ENCODE results near the gene CPNE9.

CPNE9 gene

DNA sequence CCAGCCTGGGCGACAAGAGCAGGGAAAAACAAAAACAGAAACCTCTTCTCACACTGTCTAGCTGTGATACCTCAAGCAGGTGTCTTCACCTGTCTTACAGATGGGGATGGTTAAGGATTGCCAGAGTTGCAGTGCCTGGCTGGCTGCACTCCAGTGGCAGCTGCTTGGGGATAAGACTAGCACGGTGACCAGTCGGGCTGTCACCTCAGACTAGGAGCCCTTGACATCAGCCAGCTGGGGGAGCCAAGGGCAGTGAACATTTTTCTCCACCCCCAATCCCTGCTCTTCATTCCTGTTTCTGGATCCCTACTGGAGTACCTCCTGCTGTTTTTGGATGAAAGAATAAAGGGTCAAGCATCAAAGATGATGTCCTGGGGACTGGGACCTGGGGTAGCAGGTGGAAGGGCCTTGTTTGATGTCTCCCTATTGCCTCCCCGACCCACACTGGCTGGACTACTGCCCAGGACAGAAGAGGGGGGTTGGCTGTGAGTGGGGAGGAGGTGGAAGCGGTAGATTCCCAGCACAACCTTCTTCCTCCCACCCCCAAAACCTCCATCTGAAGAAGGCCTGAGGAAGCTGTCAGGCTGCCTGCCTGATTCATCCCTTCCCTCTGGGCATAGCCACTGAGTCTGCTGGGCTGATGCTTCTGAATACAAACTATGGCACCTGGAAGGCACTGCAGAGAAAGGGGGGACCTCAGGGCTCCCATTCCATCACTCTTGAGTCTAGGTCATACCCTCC lies 7.0 kb upstream of the CPNE9 start:
- Histone ChIP-seq H2AFZ (ENCODE audit: low read length) (no peak overlapping the region), H3F3A (ENCODE audit: insufficient read depth, low read length) (no peaks in the 10 kb centered on the region), H3K27me3 (replicated peaks; ENCODE audit: insufficient read depth, low read length) (no peaks in the 10 kb centered on the region), H4K20me1 (ENCODE audit: insufficient read depth, low read length) (no peaks in the 10 kb centered on the region), H3K9me3 (replicated peaks; ENCODE audit: insufficient read depth, low read length) (no peaks in the 10 kb centered on the region), H3K4me2 (ENCODE audit: low read depth, low read length) (no peak overlapping the region), H3K27ac (ENCODE audit: low read length) (no peak overlapping the region), H3K4me1 (ENCODE audit: low read length) (no peaks in the 10 kb centered on the region), H3K79me2 (ENCODE audit: low read length) (no peaks in the 10 kb centered on the region), H3K4me3 (ENCODE audit: low read length) (no peak overlapping the region), H3K36me3 (replicated peaks; ENCODE audit: insufficient read depth, low read length) (no peaks in the 10 kb centered on the region; the same call in 1 of the 2 replicates), H3K9me2 (replicated peaks; ENCODE audit: insufficient read depth, low read length) (no peaks in the 10 kb centered on the region), H3K9ac (ENCODE audit: low read length) (no peak overlapping the region)
- no peak for DNase-seq
- no peak for TF ChIP-seq EZH2 (optimal IDR thresholded peaks at IDR 0.05; ENCODE audit: low read depth, low read length)
- TF ChIP-seq EZH2phosphoT487 (IDR thresholded peaks at IDR 0.05; ENCODE audit: low read length) = no peak
- TF ChIP-seq, protein P1, sequence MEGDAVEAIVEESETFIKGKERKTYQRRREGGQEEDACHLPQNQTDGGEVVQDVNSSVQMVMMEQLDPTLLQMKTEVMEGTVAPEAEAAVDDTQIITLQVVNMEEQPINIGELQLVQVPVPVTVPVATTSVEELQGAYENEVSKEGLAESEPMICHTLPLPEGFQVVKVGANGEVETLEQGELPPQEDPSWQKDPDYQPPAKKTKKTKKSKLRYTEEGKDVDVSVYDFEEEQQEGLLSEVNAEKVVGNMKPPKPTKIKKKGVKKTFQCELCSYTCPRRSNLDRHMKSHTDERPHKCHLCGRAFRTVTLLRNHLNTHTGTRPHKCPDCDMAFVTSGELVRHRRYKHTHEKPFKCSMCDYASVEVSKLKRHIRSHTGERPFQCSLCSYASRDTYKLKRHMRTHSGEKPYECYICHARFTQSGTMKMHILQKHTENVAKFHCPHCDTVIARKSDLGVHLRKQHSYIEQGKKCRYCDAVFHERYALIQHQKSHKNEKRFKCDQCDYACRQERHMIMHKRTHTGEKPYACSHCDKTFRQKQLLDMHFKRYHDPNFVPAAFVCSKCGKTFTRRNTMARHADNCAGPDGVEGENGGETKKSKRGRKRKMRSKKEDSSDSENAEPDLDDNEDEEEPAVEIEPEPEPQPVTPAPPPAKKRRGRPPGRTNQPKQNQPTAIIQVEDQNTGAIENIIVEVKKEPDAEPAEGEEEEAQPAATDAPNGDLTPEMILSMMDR (IDR thresholded peaks at IDR 0.05; ENCODE audit: low read length) = no peak

DNA sequence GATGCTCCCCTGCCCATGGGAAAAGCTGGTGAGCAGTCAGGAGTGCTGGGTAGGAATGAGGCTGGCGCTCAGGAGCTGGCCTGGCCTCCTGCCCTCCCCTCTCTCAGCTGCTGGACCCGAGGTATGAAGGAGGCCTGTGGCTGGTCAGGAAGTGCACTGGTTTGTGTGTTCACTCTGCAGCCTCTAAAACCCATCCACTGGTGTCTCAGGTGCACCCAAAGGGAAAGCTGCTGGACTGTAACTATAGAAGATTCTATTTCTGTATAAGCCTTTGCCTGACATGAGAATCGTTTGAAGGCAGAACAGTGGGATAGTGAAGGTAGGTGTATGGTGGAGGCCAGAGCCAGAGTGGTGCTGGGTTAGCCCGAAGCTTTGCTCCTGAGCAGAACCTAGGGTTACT lies 5.7 kb upstream of the CPNE9 start:
- Histone ChIP-seq H3K27ac (ENCODE audit: low read length) (no peak overlapping the region), H3K36me3 (replicated peaks; ENCODE audit: insufficient read depth, low read length) (no peaks in the 10 kb centered on the region; the same call in 1 of the 2 replicates), H2AFZ (ENCODE audit: low read length) (no peak overlapping the region), H3F3A (ENCODE audit: insufficient read depth, low read length) (no peaks in the 10 kb centered on the region), H3K4me3 (ENCODE audit: low read length) (no peak overlapping the region), H3K79me2 (ENCODE audit: low read length) (no peaks in the 10 kb centered on the region), H3K9ac (ENCODE audit: low read length) (no peak overlapping the region), H4K20me1 (ENCODE audit: insufficient read depth, low read length) (no peaks in the 10 kb centered on the region), H3K4me1 (ENCODE audit: low read length) (no peaks in the 10 kb centered on the region), H3K9me3 (replicated peaks; ENCODE audit: insufficient read depth, low read length) (no peaks in the 10 kb centered on the region), H3K4me2 (ENCODE audit: low read depth, low read length) (no peak overlapping the region), H3K27me3 (replicated peaks; ENCODE audit: insufficient read depth, low read length) (no peaks in the 10 kb centered on the region), H3K9me2 (replicated peaks; ENCODE audit: insufficient read depth, low read length) (no peaks in the 10 kb centered on the region)
- DNase-seq = no peak
- TF ChIP-seq, protein P1 (IDR thresholded peaks at IDR 0.05; ENCODE audit: low read length) = no peak
- TF ChIP-seq EZH2phosphoT487 (IDR thresholded peaks at IDR 0.05; ENCODE audit: low read length) (no peak), EZH2 (optimal IDR thresholded peaks at IDR 0.05; ENCODE audit: low read depth, low read length) (no peak)

DNA sequence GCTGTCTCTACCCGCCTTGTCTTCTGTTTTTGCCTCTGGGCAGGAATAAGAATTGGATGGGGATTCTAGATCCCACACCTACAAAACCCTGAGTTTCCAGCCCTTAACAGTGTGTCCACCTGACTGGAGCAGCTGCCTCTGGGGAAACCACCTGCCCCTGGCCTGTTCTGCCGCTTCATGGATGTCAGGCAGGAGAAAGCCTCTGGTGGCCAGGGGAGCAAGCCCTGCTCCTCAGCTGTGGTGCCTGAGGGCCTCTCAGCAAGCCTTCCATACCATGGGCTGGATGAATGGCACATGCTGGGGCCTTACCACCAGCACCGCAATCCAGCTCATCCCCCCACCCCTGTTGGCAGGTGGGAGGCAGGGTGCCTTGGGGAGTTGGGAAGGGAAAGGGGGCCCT lies 5.3 kb upstream of the CPNE9 start:
- H2AFZ ChIP-seq (ENCODE audit: low read length) = no peak overlapping the region
- H3K9me2 ChIP-seq (replicated peaks; ENCODE audit: insufficient read depth, low read length) = no peaks in the 10 kb centered on the region
- no peak overlapping the region for H3K4me2 ChIP-seq (ENCODE audit: low read depth, low read length)
- H3K9me3 ChIP-seq (replicated peaks; ENCODE audit: insufficient read depth, low read length) = no peaks in the 10 kb centered on the region
- TF ChIP-seq EZH2 (optimal IDR thresholded peaks at IDR 0.05; ENCODE audit: low read depth, low read length) (no peak), EZH2phosphoT487 (IDR thresholded peaks at IDR 0.05; ENCODE audit: low read length) (no peak)
- no peaks in the 10 kb centered on the region for H3K4me1 ChIP-seq (ENCODE audit: low read length)
- H3K27me3 ChIP-seq (replicated peaks; ENCODE audit: insufficient read depth, low read length) = no peaks in the 10 kb centered on the region
- no peaks in the 10 kb centered on the region for H3K79me2 ChIP-seq (ENCODE audit: low read length)
- H3K27ac ChIP-seq (ENCODE audit: low read length) = no peak overlapping the region
- H4K20me1 ChIP-seq (ENCODE audit: insufficient read depth, low read length) = no peaks in the 10 kb centered on the region
- no peak for DNase-seq
- H3K9ac ChIP-seq (ENCODE audit: low read length) = no peak overlapping the region
- H3F3A ChIP-seq (ENCODE audit: insufficient read depth, low read length) = no peaks in the 10 kb centered on the region
- no peak overlapping the region for H3K4me3 ChIP-seq (ENCODE audit: low read length)
- no peaks in the 10 kb centered on the region; the same call in 1 of the 2 replicates for H3K36me3 ChIP-seq (replicated peaks; ENCODE audit: insufficient read depth, low read length)

DNA sequence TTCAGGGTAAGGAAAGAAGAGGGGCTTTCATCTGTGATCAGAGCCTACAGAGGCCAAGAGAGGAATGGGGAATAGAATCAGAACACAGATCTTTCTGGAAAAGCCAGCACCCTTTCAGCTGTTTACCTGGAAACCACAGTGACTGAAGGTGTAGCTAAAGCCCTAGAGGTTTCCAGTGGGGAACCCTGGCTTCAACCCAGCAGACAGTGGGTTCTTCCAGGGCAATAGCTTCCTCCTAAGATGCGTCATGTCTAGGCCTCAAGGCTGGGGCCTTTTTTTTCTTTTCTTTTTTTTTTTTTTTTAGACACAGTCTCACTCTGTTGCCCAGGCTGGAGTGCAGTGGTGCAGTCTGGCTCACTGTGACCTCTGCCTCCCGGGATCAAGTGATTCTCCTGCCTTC lies 3.1 kb upstream of the CPNE9 start:
- no peak for DNase-seq
- no peaks in the 10 kb centered on the region; the same call in 1 of the 2 replicates for H3K36me3 ChIP-seq (replicated peaks; ENCODE audit: insufficient read depth, low read length)
- H3K27ac ChIP-seq (ENCODE audit: low read length) = no peak overlapping the region
- H2AFZ ChIP-seq (ENCODE audit: low read length) = no peak overlapping the region
- H3K4me1 ChIP-seq (ENCODE audit: low read length) = no peaks in the 10 kb centered on the region
- H3K4me2 ChIP-seq (ENCODE audit: low read depth, low read length) = no peak overlapping the region
- no peaks in the 10 kb centered on the region for H3K79me2 ChIP-seq (ENCODE audit: low read length)
- H4K20me1 ChIP-seq (ENCODE audit: insufficient read depth, low read length) = no peaks in the 10 kb centered on the region
- no peak for TF ChIP-seq EZH2 (optimal IDR thresholded peaks at IDR 0.05; ENCODE audit: low read depth, low read length)
- TF ChIP-seq EZH2phosphoT487 (IDR thresholded peaks at IDR 0.05; ENCODE audit: low read length) = no peak
- TF ChIP-seq, protein P1 (IDR thresholded peaks at IDR 0.05; ENCODE audit: low read length) = no peak
- no peak overlapping the region for H3K9ac ChIP-seq (ENCODE audit: low read length)
- H3K4me3 ChIP-seq (ENCODE audit: low read length) = no peak overlapping the region
- H3K9me2 ChIP-seq (replicated peaks; ENCODE audit: insufficient read depth, low read length) = no peaks in the 10 kb centered on the region
- H3K9me3 ChIP-seq (replicated peaks; ENCODE audit: insufficient read depth, low read length) = no peaks in the 10 kb centered on the region
- H3K27me3 ChIP-seq (replicated peaks; ENCODE audit: insufficient read depth, low read length) = no peaks in the 10 kb centered on the region
- H3F3A ChIP-seq (ENCODE audit: insufficient read depth, low read length) = no peaks in the 10 kb centered on the region

Data from MM.1S (cell line).